ENCODE results near the gene SLTM.
"Not testable (repeated sequence)": the region's sequence is repeated elsewhere in the genome, so short reads cannot be mapped to it uniquely, and the experiment has no call there.

Gene SLTM

GRCh38 chr15:58933281-58934113 lies at the start of gene SLTM:
TSS of gene SLTM (minus strand) at chr15:58933679. CDS start at chr15:58933565, 114 bp downstream.
- DNase-seq: peak; percentile 98
- in situ Hi-C loops (cut with MboI; ENCODE audit: low pct_unique_long_range_greater_than_20kb, low sequenced_read_pairs): no loop called here

GRCh38 chr15:58983261-58983660 lies 49.8 kb upstream of the SLTM start:
- DNase-seq: no peak
- in situ Hi-C loops (cut with MboI; ENCODE audit: low pct_unique_long_range_greater_than_20kb, low sequenced_read_pairs): no loop called here

GRCh38 chr15:58981808-58982475 lies 48.5 kb upstream of the SLTM start:
- in situ Hi-C loops (cut with MboI; ENCODE audit: low pct_unique_long_range_greater_than_20kb, low sequenced_read_pairs): no loop called here

GRCh38 chr15:58980351-58980939 lies 47.0 kb upstream of the SLTM start:
- peak; percentile 49 for DNase-seq
- in situ Hi-C loops (cut with MboI; ENCODE audit: low pct_unique_long_range_greater_than_20kb, low sequenced_read_pairs): no loop called here

More at GRCh38 chr15:58981808-58982475, 48.5 kb upstream of the SLTM start:
- no peak for DNase-seq

- DNase-seq: no peak
- in situ Hi-C loops (cut with MboI; ENCODE audit: low pct_unique_long_range_greater_than_20kb, low sequenced_read_pairs): no loop called here
These were observed 44.4 kb upstream of the SLTM start for GRCh38 chr15:58977887-58978286.

- in situ Hi-C loops (cut with MboI; ENCODE audit: low pct_unique_long_range_greater_than_20kb, low sequenced_read_pairs): loop anchor here (25.0 kb wide), 1 partner anchor 520 kb away; no protein-coding TSS in a partner anchor
These were observed 34.0 kb upstream of the SLTM start for GRCh38 chr15:58967479-58967878.

GRCh38 chr15:58966698-58967097 lies 33.2 kb upstream of the SLTM start:
- in situ Hi-C loops (cut with MboI; ENCODE audit: low pct_unique_long_range_greater_than_20kb, low sequenced_read_pairs): loop anchor here (25.0 kb wide), 1 partner anchor 521 kb away; no protein-coding TSS in a partner anchor
- no peak for DNase-seq

More at GRCh38 chr15:58967479-58967878, 34.0 kb upstream of the SLTM start:
- no peak for DNase-seq

GRCh38 chr15:58962662-58963565 lies 29.4 kb upstream of the SLTM start:
- in situ Hi-C loops (cut with MboI; ENCODE audit: low pct_unique_long_range_greater_than_20kb, low sequenced_read_pairs): loop anchor here (25.0 kb wide), 1 partner anchor 524 kb away; no protein-coding TSS in a partner anchor

GRCh38 chr15:58962136-58962535 lies 28.7 kb upstream of the SLTM start:
- DNase-seq: no peak
- in situ Hi-C loops (cut with MboI; ENCODE audit: low pct_unique_long_range_greater_than_20kb, low sequenced_read_pairs): loop anchor here (25.0 kb wide), 1 partner anchor 525 kb away; no protein-coding TSS in a partner anchor

More at GRCh38 chr15:58962662-58963565, 29.4 kb upstream of the SLTM start:
- no peak for DNase-seq

GRCh38 chr15:58958811-58959210 lies 25.3 kb upstream of the SLTM start:
- in situ Hi-C loops (cut with MboI; ENCODE audit: low pct_unique_long_range_greater_than_20kb, low sequenced_read_pairs): loop anchor here (25.0 kb wide), 1 partner anchor 528 kb away; no protein-coding TSS in a partner anchor
- DNase-seq: no peak

- in situ Hi-C loops (cut with MboI; ENCODE audit: low pct_unique_long_range_greater_than_20kb, low sequenced_read_pairs): loop anchor here (25.0 kb wide), 1 partner anchor 530 kb away; no protein-coding TSS in a partner anchor
- peak; percentile 85 for DNase-seq
These were observed 23.9 kb upstream of the SLTM start for GRCh38 chr15:58957101-58957973.

- DNase-seq: no peak
- in situ Hi-C loops (cut with MboI; ENCODE audit: low pct_unique_long_range_greater_than_20kb, low sequenced_read_pairs): loop anchor here (25.0 kb wide), 1 partner anchor 535 kb away; no protein-coding TSS in a partner anchor
These were observed 19.3 kb upstream of the SLTM start for GRCh38 chr15:58952751-58953150.

GRCh38 chr15:58951388-58952007 lies 18.0 kb upstream of the SLTM start:
- DNase-seq: no peak
- in situ Hi-C loops (cut with MboI; ENCODE audit: low pct_unique_long_range_greater_than_20kb, low sequenced_read_pairs): loop anchor here (25.0 kb wide), 1 partner anchor 536 kb away; no protein-coding TSS in a partner anchor

GRCh38 chr15:58947179-58947578 lies 13.7 kb upstream of the SLTM start:
- no peak for DNase-seq
- in situ Hi-C loops (cut with MboI; ENCODE audit: low pct_unique_long_range_greater_than_20kb, low sequenced_read_pairs): no loop called here

GRCh38 chr15:58934974-58935373 lies 1.5 kb upstream of the SLTM start:
- not testable (repeated sequence) for DNase-seq

GRCh38 chr15:58934521-58934920 lies 1.0 kb upstream of the SLTM start:
- in situ Hi-C loops (cut with MboI; ENCODE audit: low pct_unique_long_range_greater_than_20kb, low sequenced_read_pairs): no loop called here
- no peak for DNase-seq

More at GRCh38 chr15:58934974-58935373, 1.5 kb upstream of the SLTM start:
- in situ Hi-C loops (cut with MboI; ENCODE audit: low pct_unique_long_range_greater_than_20kb, low sequenced_read_pairs): not testable (repeated sequence)

GRCh38 chr15:58934114-58934447 lies 602 bp upstream of the SLTM start:
- in situ Hi-C loops (cut with MboI; ENCODE audit: low pct_unique_long_range_greater_than_20kb, low sequenced_read_pairs): no loop called here
- DNase-seq: no peak
